GM12872 (cell line): ENCODE measurements around the gene DR1.

Source experiments
- CTCF ChIP-seq: IDR thresholded peaks from 3 replicates; pipeline ENCODE4 v1.5.1; 2011; ENCODE audit warnings: low read depth, mild to moderate bottlenecking, low read length, moderate library complexity; ENCODE audit not compliant: insufficient read depth

Gene DR1

DNA sequence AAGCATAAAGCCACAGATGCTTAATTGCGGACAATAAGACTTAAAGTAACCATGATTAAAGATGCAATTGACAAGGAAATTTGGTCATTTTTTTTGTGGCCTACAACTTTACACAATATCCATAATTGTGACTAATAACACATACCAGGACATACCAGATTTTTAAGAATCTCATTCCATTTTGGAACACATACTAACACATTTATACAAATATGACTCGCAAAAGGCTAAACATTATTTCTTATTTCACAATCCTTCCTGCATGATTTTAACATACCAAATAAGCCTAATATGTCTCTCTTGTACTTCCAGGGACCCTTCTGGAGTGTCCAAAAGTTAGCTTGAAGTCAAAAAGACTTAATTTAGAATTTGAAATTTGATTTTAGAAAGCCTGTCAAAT is 48.8 kb downstream of the DR1 start:
- TF ChIP-seq CTCF: no peak

GRCh38 chr1:93395195-93395594 is 49.5 kb downstream of the DR1 start:
- no peak for TF ChIP-seq CTCF

DNA sequence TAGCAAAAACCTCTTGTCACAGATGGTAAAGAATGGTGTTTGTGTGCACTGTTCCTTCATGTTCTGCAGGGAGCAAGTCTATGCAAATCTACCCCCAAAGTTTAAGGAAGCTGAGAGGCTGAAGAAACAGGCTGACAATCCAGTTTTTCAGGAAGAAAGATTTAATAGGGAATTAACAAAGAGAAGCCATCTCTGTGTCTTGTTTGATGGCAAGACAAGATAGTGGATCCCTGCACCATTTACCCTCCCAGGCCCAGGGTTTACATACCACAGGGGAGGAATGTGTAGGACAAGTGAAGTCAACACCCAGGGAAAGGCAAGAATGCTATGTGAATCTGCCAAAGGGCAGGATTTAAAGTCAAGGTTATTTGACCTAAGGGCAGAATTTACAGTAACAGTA is 54.1 kb downstream of the DR1 start:
- TF ChIP-seq CTCF: no peak

- TF ChIP-seq CTCF: no peak
Observed at GRCh38 chr1:93408203-93408602, 62.5 kb downstream of the DR1 start.

GRCh38 chr1:93411000-93411399 is 65.3 kb downstream of the DR1 start:
- TF ChIP-seq CTCF: no peak

DNA sequence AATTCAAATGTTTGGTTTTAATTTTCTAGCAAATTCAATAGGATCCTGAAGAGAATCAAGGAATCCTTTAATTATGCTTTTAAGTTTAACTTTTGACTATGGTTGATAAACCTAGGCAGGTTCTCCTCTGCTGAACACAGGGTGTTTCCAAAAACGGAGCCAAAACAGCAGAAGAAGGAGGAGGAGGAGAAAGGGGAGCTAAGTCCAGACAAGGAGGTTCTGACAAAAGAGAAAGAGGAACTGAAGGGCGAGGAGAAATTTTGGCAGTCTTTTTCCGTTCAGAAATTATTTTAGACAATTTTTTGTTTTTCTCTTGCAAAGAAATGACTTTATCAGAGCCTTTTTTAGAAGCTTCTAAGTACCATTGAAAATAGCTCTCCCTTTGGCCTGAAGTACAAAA is 69.0 kb downstream of the DR1 start:
- no peak for TF ChIP-seq CTCF

- no peak for TF ChIP-seq CTCF
Observed at GRCh38 chr1:93415296-93415695, 69.6 kb downstream of the DR1 start.

DNA sequence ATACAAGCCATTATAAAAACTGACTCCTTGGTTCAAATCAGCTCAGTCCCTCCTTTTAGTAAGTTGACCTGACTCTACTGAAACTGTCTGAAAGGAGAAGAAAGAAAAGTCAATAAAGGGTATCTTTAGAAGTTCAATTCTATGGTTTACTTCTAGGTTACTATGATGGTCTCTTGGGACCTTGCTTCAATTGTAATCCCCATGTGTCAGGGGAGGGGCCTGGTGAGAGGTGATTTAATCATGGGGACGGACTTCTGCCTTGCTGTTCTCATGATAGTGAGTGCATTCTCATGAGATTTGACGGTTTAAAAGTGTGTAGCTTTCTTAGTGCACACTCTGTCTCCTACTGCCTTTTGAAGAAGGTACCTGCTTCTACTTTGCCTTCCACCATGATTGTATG is 70.5 kb downstream of the DR1 start:
- TF ChIP-seq CTCF: no peak
